ENCODE results near the gene TOP1.

Gene TOP1

GRCh38 chr20:41028359-41029149 lies at the start of gene TOP1:
Gene TOP1 (plus strand): TSS chr20:41028822. CDS start chr20:41029068, 246 bp downstream.
- peak; percentile 100 for DNase-seq (ENCODE audit: low spot score)

- DNase-seq (ENCODE audit: low spot score), result no peak
Observed at GRCh38 chr20:40979247-40979646, 49.4 kb upstream of the TOP1 start.

- no peak for DNase-seq (ENCODE audit: low spot score)
Observed at GRCh38 chr20:40980106-40980827, 48.4 kb upstream of the TOP1 start.

- DNase-seq (ENCODE audit: low spot score), result no peak
Observed at GRCh38 chr20:40980828-40981310, 47.8 kb upstream of the TOP1 start.

- no peak for DNase-seq (ENCODE audit: low spot score)
Observed at GRCh38 chr20:40982415-40983145, 46.0 kb upstream of the TOP1 start.

GRCh38 chr20:40983898-40984297 lies 44.7 kb upstream of the TOP1 start:
- no peak for DNase-seq (ENCODE audit: low spot score)

GRCh38 chr20:40984496-40984895 lies 44.1 kb upstream of the TOP1 start:
- no peak for DNase-seq (ENCODE audit: low spot score)

- DNase-seq (ENCODE audit: low spot score), result peak; percentile 24
Observed at GRCh38 chr20:40986774-40987173, 41.8 kb upstream of the TOP1 start.

GRCh38 chr20:40990542-40991120 lies 38.0 kb upstream of the TOP1 start:
- DNase-seq (ENCODE audit: low spot score), result peak; percentile 74

- peak; percentile 41 for DNase-seq (ENCODE audit: low spot score)
Observed at GRCh38 chr20:40991181-40991889, 37.3 kb upstream of the TOP1 start.

GRCh38 chr20:40992349-40993113 lies 36.1 kb upstream of the TOP1 start:
- no peak for DNase-seq (ENCODE audit: low spot score)

- no peak for DNase-seq (ENCODE audit: low spot score)
Observed at GRCh38 chr20:40993794-40994540, 34.7 kb upstream of the TOP1 start.

- DNase-seq (ENCODE audit: low spot score), result no peak
Observed at GRCh38 chr20:40996326-40996725, 32.3 kb upstream of the TOP1 start.

- no peak for DNase-seq (ENCODE audit: low spot score)
Observed at GRCh38 chr20:40997116-40997515, 31.5 kb upstream of the TOP1 start.

GRCh38 chr20:40999841-41000240 lies 28.8 kb upstream of the TOP1 start:
- DNase-seq (ENCODE audit: low spot score), result no peak

GRCh38 chr20:41000628-41001027 lies 28.0 kb upstream of the TOP1 start:
- no peak for DNase-seq (ENCODE audit: low spot score)

- DNase-seq (ENCODE audit: low spot score), result no peak
Observed at GRCh38 chr20:41001497-41001896, 27.1 kb upstream of the TOP1 start.

- DNase-seq (ENCODE audit: low spot score), result no peak
Observed at GRCh38 chr20:41002842-41003142, 25.8 kb upstream of the TOP1 start.

GRCh38 chr20:41003143-41003935 lies 25.3 kb upstream of the TOP1 start:
- DNase-seq (ENCODE audit: low spot score), result peak; percentile 89
